GM19351 (cell line): ENCODE measurements around the gene CASP8.
"Not testable (repeated sequence)": the region's sequence is repeated elsewhere in the genome, so short reads cannot be mapped to it uniquely, and the experiment has no call there.

Experiments
- ATAC-seq: cut with Tn5 transposase; IDR thresholded peaks from one replicate; pipeline ENCODE4 v1.9.1; 2021; ENCODE audit warnings: mild to moderate bottlenecking, moderate library complexity; ENCODE audit not compliant: unreplicated experiment

Gene CASP8

DNA sequence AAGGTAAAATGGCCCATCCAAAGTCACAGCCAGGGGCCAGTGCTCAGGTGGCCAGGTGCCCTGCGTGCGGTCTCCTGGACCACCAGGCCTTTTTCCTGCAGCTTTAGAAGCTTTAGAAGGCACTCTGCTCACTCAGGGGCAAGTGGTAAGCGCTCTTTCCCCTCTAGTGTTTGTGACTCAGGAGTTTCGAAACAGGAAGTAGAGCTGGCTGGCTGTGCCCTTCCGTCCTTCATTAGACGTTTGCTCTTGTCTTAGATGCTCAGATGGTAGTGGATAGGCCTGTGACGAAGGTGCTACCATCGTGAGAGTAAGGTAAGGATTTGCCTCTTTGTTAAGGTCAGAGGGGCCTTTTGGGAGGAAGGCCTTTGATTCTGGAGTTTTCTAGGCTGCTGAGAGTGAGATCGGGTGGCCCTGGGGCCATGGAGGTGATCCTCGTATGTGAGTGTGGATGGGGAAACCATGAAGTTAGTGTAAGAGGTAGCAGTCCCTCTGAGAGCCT, at the start of gene CASP8:
Gene CASP8, plus strand, starts transcription at position 235 of the 499 bp plus-strand sequence. CDS start 5,951 bp downstream, outside the sequence.
- ATAC-seq = peak; percentile 42

DNA sequence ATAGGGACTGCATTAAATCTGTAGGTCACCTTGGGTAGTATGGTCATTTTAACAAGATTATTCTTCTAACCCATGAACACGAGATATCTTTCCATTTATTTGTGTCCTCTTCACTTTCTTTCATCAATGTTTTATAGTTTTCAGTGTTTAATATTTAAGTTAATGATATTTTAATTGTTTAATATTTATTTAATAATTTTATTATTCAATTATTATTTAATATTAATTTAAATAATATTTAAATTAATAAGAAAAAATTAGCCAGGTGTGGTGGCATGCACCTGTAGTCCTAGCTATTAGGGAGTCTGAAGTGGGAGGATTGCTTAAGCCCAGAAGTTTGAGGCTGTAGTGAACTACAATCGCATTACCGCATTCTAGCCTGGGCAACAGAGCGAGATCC, 44.4 kb upstream of the CASP8 start:
- ATAC-seq = no peak

DNA sequence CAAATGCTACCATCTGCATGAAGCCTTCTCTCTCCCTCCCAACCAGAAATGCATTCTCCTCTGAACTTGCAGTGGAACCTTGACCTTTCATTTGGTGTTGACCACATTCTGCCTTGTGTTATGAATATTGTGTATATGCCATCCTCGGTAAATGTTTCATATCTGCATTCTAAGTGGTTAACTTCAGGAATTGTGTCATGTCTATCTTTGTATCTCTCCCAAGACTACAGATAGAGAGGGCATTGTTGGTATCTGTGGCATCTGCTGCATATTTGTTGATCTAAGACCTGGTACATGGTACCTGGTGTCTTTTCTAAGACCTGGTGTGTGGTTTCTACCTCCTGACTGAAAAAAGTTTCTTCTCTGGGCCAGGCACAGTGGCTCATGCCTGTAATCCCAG, 43.4 kb upstream of the CASP8 start:
- no peak for ATAC-seq

DNA sequence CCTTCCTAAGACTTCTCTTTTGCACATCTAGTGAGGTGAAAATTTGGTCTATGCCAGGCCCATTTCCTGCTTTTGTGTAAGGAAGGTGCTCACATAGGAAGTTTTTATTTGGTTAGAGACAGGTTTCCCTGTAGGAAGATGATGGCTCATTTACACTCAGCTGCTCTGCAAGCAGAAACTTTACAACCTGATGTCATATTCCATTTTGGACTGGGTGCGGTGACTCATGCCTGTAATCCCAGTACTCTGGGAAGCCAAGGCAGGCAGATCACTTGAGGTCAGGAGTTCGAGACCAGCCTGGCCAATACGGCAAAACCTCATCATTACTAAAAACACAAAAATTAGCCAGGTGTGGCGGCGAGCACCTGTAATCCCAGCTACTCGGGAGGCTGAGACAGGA, 41.6 kb upstream of the CASP8 start:
- no peak for ATAC-seq

DNA sequence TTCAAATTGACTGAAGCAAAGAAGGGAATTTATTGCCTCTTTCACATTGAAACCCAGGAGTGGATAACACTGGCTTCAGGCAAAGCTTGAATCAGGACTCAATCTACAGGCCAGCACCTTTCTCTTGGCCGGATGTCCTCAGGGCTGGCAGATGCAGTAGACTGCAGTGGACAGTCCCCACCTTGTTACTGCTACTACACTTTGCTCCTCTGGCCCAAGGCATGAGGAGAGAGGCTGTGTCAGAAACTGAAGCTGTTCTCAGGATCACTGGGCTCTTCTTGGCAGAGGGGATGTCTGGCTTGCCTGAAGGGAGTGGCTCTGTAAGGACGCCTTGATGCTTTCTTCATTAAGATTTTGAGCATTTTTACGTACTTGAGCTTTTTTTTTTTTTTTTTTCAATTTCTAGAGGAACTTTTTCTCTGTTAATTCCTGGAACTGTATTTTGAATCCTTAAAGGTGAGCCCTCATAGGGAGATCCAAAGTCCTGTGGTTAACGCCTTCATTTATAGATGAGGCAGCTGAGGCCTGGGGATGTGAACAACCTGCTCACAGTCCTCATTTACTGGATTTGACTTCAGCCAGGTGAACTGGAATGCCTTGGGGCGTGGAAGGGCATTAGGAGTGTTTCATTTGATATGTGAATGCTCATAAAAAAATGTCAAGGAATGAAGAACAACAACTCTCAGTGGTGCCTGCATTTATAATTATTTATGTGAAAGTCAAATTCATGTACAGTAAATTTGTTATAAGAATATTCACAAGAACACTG, 40.8 kb upstream of the CASP8 start:
- no peak for ATAC-seq

DNA sequence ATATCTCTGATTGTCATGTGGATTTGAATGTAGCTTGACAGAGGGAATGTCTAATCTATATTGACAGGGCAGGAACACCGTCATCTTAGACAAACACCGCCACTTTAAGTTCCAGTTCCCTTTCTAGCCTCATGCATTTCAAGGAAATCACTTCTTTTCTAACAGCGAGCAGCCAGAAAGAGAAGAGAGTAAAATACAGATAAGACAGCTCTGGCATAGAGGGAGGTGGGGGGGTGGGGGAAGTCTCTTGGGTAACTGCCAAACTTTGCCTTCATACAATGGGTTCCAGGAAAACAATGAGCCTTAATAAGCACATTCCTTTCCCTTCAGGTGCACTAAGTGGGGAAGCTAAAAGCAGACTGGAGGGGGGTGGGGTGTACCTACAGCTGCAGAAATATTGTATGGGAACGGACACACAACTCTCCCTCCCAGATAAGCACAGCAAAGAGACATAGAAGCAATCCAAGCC, 40.2 kb upstream of the CASP8 start:
- ATAC-seq = no peak

DNA sequence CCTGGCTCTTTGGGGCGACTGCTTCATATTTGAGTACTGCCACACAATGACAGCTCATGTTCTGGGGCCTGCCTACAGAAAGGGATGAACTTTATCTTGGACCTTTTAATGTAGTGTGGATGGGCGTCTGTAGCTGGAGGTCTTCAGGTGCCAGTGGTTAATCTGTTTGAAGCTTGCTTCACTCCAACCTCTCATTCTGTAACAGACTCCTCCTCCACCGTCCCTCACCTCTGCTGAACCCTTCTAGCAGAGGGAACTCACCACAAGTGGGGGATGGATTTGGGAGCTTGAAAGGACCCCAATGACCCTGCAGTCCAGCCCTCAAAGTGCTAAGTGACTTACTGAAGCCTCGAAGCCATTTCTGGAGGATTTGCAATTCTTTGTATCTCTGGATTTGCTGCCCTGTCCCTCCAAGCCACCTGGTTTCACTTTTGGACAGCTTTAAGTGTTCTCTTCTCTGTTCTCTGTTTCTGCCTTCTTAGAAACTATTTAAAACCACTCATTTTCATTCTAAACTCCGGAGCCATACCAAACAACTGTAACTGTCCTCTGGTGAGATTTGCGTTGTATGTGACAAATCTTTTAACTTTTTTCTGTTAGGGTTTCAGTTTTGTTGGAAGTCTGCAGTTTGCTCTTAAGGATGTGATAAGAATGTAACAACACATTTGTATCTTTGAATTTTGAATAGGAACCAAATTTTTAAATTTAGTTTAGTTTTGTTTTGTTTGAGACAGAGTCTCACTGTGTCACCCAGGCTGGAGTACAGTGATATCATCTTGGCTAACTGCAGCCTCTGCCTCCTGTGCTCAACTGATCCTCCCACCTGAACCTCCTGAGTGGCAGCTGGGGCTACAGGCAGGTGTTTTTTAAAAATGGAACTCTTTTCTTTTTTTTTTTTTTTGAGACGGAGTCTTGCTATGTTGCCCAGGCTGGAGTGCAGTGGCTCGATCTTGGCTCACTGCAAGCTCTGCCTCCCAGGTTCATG, 37.0 kb upstream of the CASP8 start:
- peak; percentile 97 for ATAC-seq

DNA sequence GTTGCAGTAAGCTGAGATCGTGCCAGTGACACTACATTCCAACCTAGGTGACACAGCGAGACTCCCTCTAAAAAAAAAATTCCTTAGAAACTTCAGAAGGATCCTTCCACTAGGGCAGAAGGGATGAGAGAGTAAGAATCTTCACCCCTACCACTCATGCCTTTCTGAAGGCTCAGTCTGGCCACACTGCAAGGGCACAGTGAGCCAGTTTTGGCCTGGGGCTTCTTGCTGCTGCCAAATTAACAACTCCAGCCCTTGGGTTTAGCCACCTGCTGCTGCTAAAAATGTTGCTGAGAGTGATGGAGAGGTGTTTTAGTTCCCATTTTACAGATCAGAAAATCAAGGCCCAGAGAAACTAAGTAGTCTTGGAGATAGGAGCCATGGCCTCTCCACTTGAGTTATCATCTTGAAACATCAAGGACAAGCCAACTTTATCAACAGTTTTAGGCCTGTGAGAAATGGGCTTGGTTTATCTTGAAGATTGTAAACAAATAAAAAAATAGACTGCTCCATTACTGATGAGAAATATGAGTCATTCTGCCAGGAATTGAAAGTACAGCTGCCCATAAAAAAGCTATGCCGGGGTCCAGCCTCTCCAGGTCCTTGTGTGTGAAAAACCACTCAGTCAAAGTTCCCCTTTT, 31.9 kb upstream of the CASP8 start:
- ATAC-seq = no peak

DNA sequence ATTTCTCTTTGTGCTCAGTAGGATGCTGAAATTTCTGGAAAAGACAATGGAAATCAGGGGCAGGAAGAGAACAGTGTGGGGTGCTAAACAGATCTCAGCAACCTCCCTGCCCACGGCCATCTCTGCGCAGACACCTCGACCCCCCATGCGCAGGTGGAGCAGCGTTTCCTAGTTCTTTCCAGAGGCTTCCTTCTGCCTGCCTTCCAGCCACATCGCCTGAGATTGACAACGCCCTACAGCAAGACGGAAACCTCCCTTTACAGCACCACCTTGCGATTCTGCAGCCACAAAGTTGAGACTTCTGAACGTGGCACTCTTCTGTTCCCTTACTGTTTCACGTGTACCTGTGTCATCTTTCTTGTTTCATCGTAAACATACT, 31.4 kb upstream of the CASP8 start:
- ATAC-seq = no peak

DNA sequence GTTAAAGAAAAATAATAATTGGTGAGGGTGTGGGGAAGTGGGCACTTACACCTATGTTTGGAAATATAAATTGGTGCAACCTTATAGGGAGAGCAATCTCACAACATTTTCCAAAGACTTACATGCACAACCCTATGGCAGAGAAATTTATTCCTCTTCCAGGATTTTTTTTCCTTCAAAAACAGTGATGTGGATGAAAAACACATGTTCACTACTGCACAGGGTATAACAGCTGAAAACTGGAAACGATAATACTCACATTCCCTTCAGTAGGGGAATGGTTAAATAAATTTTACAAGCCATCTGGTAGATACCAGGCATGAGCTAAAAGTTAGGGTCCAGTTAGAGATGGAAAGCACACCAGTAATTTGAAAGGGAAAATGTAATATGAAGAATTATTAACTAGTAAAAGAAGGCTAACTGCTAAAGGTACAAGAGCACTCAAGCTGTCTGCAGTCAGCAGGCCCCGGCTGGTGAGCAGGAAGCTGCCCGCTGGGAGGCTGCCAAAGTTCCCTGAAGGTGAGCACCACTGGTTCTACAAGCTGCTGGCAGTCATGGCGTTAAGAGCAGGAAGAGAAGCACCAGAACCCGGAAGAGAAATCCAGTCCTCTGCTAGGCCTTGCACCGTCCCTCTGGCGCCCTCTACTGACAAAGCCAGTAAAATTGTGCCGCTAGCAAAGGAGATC, 28.4 kb upstream of the CASP8 start:
- ATAC-seq = peak; percentile 43

DNA sequence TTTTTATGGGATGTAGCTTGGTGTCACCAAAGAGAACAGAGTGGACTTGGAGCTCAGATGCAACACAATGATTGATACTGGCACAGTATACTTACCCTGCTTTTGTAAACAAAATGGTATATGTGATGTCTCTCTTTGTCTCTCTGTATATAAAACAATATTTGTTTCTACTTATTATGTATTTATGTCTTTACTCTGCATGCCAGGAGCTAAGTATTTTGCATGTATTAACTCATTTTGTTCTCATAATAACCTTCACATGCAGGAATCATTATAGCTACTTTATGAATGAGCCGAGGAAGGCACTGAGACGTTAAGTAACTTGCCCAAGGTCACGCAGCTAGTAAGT, 27.9 kb upstream of the CASP8 start:
- no peak for ATAC-seq

DNA sequence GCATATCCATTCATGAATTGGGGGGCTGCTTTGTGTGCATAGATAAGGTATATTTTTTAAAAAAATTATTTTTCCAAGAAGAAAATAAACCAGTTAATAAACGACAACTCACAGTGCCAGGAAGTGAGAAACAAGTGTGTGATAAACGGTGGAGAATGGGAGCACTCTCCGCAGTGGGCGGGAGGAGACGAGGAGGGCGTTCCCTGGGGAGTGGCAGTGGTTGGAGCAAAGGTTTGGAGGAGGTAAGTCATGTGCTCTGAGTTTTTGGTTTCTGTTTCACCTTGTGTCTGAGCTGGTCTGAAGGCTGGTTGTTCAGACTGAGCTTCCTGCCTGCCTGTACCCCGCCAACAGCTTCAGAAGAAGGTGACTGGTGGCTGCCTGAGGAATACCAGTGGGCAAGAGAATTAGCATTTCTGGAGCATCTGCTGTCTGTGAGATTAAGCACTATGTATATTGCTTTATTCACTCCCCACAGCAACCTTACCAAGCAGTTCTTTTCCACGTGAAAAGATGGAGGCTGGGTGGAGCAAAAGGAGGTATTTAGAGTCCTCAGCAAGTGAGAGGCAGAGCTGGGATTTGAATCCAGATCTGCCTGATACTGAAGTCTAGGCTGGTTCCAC, 27.0 kb upstream of the CASP8 start:
- peak; percentile 87 for ATAC-seq

DNA sequence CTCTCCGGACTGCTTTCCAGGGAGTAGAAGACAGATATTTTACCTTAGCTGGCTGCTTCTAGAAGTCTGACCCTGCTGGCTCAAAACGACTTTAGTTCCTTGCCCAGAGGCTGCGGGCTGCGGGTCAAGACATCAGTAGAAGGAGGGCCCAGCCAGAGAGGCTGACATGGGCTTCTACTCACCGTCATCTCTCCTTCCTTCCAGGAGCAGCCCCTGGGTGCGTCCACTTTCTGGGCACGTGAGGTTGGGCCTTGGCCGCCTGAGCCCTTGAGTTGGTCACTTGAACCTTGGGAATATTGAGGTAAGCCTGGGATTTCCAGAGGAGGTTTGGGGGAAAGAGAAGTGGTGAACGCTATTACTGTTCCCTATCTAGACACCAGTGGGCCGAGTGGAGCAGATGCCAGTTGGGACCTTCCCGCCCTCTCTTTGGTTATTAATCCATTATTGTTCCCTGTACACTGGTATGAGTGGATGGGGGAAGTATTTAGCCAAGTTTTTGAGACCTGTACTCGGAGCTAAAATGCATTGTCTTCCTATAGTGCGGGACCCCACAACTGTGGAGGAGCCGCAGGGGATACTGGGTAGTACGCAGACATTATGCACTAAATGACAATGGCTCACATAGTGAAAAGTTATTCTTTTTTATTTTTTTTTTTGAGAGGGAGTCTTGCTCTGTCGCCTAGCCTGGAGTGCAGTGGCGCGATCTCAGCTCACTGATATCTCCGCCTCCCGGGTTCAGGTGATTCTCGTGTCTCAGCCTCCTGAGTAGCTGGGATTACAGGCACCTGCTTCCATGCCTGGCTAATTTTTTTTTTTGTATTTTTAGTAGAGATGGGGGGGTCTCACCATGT, 26.3 kb upstream of the CASP8 start:
- peak; percentile 22 for ATAC-seq

DNA sequence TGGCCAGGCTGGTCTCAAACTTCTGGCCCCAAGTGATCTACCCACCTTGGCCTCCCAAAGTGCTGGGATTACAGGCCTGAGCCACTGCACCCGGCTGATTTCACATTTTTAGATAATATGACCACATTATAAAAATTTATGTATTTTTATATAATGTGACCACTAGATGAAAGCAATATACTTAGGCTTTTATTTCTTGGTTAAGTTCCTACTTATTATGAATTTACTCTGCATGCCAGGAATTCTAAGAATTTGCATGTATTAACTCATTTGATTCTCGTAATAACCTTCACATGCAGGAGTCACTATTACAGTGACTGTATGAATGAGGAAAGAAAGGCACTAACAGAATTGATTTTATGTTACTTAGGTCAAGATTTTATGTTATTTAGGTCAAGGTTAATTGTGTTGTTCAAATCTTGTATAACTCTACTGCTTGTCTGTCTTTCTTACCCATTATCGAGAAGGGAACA, 25.6 kb upstream of the CASP8 start:
- ATAC-seq = no peak

DNA sequence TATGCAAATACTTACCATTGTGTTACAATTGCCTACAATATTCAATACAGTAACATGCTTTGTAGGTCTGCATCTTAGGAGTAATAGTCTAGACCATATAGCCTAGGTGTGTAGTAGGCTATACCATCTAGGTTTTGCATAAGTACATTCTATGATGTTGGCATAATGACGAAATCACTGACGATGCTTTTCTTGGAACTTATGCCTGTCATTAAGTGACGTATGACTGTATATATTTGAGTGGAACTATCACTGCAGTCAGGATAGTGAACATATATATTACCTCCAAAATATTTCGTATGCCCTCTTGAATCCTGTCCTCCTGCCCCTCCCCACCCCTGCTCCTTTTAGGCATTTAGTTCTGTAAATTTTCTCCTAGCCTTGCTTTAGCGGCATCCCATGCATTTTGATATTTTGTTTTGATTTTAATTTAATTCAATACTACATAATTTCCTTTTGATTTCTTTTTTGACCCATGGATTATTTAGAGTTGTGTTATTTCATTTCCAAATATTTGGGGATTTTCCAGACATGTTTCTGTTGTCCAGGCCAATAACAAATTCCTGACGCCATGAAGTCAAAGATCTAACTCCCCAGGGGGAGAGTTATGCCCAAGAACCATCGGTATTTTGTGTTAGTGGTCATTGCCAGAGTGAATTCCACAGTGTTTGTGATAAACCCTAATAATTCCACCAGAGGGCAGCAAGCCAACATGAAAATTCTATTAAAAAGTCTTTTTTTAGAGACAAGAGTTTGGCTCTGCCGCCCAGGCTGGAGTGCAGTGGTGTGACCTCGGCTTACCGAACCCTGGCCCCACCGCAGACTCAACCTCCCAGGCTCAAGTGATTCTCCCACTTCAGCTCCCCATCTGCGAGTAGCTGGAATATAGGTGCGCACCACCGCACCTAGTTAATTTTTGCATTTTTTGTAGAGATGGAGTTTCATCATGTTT, 24.2 kb upstream of the CASP8 start:
- ATAC-seq = no peak

DNA sequence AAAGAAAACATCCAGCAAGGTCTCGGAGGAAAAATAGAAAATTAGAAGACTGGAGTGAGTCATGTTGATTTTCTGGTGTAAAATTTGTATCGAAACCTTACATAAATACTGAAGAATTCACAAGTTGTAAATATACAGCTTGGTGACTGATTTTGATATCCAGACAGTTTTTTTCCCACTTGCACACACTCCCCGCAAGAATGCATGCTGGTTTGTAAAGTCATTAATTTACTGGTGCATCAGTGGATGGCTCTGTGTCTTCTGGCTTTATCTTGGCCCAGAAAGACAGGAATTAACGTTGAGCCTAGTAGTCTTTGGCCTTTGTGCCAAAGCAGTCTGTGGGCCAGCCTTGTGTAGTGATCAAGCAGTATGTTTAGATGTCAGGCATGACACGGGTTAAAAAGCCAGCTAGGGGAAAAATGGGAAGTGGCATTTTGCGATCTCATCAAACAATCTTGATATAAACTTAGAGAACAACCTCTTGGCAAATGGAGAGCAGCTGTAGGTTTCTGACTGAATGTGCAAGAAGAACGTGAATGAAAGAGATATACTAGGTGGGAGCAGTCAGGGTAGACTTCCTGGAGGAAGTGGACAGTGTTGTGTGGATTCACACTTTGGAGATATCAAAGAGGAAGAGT, 22.7 kb upstream of the CASP8 start:
- no peak for ATAC-seq

DNA sequence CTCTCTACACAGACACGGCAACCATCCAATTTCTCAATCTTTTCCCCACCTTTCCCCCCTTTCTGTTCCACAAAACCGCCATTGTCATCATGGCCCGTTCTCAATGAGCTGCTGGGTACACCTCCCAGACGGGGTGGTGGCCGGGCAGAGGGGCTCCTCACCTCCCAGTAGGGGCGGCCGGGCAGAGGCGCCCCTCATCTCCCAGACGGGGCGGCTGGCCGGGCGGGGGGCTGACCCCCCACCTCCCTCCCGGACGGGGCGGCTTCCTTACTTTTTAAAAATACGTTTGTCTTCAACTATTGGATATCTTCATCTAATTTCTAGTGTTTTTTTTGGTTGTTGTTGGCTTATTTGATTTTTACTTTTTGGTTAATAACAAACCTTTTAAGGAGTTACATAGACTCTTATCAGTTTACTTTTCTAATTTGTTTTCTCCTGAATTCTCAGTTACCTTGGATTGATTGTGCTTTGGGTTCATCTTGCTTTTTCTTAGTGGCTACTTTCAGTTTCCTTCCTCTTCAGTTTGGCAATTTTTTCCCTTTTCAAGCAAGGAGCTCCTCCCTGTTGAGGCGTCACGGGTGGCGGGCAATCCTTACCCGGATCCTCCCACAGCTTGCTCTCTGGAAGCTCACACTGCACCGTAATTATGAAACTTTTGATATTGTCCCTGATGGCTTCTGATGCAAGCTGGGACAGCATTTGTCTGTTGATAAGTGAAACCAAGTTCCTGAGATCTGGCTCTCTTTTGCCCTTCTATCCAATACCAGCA, 21.0 kb upstream of the CASP8 start:
- ATAC-seq = not testable (repeated sequence)
